GM18498 (cell line): Measurements from ENCODE around the gene SH3BP1.
"Not testable (repeated sequence)": the region's sequence is repeated elsewhere in the genome, so short reads cannot be mapped to it uniquely, and the experiment has no call there.

Experiments used
- ATAC-seq: cut with Tn5 transposase; IDR thresholded peaks from one replicate; pipeline ENCODE4 v1.9.1; 2021; ENCODE audit warnings: mild to moderate bottlenecking, moderate library complexity; ENCODE audit not compliant: unreplicated experiment

The SH3BP1 gene

DNA sequence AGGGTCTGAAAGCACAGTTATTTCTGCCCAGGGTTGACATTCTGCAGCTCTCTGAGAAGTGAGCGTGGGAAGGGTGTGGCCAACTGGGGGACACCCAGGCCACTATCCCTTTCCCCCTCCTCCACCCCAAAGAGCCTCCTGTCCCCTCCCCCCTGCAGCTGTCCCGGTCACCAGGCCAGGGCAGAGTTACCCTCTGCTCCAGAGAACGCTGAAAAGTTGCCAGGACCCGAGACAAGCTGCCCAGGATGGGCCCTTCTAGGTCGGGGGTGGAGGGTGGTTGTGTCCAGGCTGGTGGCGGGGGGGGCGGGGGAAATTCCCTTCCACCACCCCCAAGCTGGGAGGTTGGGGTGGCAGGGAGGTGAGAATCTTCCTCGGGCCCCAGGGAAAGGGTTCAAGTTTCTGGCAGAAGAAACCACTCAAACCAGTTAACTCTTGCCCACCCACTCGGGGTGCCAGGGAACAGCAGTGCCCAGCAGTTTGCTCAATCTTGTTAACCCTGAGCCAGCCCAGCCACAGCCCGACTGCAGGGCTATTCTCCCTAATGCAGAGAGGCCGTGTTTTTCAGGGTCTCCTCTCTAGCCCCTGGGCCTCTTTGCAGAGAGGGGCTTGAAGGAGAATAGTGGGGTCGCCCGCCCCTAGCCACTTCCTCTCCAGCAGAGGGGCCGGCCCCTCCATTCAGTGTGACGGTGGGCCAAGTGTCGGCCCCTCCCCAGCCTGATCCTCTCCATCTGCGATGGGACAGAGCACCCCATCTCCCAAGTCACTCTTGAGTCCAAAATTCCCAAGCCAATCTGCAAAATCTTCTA lies 36.7 kb downstream of the SH3BP1 start:
- peak; percentile 1 for ATAC-seq

DNA sequence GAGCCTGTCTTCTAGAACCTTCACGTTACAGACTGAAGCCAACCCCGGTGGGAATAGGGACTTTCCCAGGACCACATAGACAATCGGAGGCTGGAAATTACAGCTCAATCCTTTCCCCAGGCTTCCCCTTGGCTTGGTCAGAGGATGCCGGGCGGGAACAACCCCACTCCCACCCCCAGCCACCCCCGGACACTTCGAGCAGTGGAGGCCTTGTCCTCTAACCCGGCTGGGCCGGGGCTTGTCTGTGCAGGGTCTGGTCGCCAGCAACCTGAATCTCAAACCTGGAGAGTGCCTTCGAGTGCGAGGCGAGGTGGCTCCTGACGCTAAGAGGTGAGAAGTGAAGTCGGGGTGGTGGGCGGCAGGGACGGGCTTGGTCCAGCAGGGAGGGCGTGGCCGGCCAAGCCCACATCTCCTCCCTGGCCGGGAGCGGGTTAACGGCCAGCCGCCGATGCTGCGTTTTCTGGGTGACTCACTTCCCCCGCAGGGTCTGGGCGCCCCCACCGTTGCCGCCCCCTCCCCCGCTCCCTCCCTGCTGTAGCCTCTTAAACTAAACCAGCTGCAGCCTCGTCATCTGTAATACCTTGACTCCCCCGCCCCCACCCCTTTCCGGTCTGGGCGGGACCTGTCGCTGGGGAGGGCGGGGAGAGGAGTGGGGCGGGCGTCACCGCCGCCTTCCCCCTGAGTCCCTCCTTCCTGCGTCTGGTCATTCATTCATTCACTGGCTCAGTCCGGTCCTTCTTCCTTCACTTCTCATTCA lies 37.4 kb downstream of the SH3BP1 start:
- ATAC-seq, result peak; percentile 53

DNA sequence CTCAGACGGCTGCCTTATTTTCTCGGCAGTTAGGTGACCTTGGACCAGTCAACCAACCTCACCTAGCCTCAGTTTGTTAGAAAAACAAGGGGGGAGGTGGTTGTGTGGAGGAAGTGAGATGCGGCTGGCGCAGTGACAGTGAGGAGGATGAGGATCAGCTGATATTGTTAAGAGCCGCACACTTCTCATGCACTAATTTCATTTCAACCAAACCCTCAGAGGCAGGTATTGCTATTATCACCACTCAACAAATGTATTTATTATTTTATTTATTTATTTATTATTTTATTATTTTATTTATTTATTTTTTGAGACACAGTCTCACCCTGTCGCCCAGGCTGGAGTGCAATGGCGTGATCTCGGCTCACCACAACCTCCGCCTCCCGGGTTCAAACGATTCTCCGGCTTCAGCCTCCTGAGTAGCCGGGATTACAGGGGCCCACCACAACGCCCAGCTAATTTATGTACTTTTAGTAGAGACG lies 38.1 kb downstream of the SH3BP1 start:
- ATAC-seq, result no peak

DNA sequence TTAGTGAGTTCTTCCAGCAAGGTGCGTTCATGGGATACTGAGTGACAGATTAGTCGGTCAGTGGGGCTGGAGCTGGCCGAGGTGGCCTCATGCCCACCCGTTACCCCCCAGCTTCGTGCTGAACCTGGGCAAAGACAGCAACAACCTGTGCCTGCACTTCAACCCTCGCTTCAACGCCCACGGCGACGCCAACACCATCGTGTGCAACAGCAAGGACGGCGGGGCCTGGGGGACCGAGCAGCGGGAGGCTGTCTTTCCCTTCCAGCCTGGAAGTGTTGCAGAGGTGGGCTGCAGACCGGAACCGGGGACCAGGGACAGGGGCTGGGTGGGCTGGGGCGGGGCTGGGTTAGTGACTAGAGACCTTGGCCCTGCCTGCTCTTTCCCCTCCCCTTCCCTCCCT lies 38.9 kb downstream of the SH3BP1 start:
- ATAC-seq, result no peak

DNA sequence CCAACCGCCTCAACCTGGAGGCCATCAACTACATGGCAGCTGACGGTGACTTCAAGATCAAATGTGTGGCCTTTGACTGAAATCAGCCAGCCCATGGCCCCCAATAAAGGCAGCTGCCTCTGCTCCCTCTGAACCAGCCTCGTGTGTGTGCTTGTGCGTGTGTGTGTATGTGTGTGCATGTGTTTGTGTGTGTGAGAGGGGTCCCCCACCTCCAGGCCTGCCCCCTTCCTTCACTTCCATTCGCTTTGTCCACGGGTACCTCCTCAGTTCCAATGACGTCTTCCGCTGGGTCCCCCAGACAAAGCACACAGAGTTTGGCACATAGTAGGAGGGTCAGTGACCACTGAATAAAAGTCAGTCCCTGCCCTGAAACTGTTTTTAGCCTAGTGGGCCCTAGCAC lies 40.2 kb downstream of the SH3BP1 start:
- no peak for ATAC-seq

DNA sequence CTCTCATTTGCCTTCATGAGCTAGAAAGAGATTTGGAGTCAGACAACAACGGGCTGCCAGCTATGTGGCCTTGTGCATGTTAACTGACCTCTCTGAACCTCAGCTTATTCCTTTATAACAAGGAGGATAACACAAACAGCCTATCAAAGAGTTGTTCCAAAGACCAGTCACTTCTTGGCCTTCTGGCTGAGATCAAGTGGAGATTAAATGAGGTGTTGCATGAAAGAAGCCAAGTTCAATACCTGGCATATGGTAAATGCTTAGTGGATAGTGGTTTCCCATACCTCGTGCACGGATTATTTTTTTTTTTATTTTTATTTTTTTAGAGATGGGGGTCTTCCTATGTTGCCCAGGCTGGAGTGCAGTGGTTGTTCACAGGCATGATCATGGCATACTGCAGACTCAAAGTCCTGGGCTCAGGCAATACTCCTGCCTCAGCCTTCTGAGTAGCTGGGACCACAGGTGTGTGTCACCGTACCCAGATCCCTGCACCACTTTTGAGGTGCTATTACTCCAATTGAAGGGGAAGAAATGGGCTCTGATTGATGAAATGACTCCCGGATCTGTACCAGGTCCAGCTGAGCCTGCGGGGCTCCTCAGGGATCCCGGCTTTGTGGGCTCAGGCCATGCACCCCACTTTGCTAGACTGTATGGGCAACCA lies 40.9 kb downstream of the SH3BP1 start:
- ATAC-seq, result no peak

DNA sequence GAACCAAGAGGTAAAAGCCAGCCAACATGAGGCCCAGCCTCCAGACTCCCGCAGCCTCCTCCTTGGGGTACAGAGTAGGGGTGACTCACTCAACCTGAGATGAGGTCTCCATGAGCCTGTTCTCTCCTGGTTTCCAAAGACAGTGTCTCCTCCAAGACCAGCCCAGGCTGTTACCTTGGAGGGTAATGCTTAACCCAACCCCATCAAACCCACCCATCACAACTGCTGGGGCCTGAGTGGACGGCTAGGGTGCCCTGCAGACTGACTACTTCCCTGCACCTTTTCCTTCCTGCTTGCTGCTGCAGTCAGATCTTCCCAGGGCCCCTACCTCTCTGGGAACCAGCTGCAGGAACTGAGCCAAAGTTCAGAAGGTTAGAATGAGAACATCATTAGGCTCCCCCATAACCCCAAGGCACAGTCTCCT lies 41.5 kb downstream of the SH3BP1 start:
- ATAC-seq, result no peak

DNA sequence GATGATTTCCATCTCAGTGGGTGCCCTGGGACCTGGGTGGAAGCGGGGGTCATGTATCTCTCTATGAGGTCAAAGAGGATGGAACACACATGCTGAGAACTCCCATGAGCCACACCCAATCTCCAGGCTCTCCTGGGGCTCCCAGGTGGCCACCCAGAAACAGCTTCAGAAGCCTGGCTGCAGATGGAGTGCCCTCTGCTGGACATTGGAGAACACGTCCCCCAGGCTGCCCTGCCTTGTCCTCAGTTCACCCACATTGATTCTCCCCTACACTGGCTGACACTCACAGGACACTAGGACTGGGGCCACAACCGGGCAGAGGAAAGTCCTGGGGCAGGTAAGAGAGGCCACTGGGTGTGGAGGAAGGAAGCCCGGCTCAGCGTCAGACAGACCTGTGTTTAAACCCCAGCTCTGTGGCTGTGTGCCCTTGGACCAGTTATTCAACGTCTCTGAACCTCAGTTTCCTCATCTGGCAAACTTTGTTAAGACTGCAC lies 42.1 kb downstream of the SH3BP1 start:
- no peak for ATAC-seq

DNA sequence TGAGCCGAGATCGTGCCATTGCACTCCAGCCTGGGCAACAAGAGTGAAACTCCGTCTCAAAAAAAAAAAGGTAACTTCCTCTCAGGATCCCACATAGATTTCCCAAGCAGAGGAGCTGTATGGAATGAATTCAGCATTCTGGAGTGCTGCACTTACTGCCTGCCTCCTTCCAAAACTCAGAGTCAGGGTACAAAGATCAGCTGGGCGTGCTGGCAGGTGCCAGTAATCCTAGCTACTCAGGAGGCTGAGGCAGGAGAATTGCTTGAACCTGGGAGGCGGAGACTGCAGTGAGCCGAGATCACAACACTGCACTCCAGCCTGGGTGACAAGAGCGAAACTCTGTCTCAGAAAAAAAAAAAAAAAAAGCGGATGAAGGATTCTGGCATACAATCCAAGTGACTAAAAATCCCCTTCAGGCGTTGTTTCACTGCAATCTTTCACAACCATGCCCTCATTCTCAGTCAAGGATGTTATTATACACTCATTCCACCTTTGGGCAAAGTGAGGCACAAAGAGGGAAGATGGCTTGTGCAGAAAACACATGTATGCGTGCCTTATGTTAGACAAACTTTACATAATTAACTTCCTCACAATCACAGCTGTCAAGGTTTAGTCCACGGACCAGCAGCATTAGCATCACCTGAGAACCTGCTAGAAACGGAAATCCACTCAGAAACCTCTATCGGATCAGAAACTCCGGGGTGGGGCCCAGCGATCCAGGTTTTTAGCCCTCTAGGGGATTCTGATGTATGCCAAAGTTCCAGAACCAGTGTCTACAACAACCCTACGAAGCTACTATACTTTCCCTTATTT lies 45.5 kb downstream of the SH3BP1 start:
- ATAC-seq, result no peak

DNA sequence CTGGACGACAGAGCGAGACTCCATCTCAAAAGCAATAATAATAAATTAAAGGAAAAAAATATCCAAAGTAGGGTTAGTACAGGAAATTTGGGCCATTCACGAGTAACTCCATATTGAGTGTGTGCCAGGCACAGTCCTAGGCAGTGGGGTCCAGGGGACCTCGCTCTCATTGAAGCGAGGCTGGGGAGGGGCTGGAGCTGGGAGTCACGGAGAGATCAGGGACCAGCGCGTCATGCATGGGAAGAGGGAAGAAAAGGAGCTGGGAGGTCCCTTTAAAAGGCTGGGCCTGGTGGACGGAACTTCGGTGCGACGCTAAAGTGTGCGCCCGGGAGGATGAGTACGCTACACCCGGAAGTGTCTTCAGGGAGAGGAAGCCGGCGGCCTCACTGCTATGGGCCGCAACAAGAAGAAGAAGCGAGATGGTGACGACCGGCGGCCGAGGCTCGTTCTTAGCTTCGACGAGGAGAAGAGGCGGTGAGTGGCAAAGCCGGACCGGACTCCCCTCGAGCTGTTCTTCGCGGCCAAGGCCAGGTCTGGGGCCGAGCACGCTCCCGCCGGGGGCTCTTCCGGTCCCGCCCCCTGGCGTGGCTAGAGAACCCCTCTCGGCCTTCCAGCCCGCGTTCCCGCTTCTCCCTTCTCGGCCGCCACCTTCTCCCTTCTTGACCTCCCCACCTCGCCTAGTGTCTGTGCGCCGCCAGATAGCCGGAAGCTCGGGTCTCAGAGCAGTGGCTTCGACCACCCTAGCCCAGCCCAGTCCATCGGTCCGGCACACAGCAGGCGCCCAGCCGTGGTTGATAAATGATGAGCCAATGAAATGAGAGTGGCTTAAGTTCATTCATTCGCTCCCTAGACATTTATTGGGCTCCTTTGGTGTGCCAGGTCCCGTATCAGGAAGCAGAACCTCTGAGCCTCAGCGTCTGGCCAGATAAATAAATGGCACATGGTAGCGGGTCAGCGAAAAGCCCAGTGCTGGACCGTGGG lies 46.8 kb downstream of the SH3BP1 start, which contains the start of gene NOL12:
NOL12 (plus strand) TSS at position 342 of the 981 bp plus-strand sequence; CDS start at position 392, 50 bp downstream.
- peak; percentile 77 for ATAC-seq

DNA sequence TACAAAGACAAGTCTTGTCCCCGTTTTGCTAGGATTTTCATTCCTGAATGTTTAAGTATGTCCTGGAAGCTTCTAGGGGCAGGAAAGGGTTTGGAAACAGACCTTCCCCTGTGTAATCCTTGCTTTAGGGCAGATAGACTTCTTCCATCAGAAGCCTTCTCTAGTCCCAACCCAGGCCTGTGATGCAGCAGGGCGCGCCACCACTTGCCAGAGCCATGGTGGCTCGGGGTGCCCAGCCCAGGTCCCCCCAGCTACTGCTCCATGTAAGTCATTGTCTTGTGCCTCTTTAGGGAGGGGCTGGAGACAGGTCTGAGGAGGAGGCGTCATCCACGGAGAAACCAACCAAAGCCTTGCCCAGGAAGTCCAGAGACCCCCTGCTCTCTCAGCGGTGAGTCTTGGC lies 50.9 kb downstream of the SH3BP1 start:
- ATAC-seq, result no peak

DNA sequence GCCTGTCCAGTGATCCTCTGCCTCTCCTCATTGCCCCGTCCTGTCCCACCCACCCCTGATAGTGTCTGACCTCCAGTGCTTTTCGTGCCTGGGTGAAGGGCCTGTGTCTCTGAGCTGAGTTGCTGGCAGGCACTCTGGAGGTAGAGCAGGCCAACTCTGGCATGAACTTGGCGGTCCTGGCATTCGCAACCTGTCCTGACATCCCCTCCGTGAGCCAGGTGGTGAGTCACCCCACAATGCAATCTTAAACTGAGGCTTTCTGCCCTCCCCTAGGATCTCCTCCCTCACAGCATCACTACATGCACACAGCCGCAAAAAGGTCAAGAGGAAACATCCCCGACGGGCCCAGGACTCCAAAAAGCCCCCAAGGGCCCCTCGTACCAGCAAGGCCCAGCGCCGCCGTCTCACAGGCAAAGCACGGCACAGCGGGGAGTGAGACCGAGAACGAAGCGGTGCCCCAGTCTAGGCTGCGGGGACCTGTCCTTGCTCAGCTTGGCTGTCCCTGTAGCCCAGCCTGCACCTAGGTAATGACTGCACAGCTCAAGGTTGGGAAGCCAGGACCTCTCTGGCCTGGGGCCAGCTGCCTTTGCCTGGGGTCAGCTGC lies 51.5 kb downstream of the SH3BP1 start:
- no peak for ATAC-seq

DNA sequence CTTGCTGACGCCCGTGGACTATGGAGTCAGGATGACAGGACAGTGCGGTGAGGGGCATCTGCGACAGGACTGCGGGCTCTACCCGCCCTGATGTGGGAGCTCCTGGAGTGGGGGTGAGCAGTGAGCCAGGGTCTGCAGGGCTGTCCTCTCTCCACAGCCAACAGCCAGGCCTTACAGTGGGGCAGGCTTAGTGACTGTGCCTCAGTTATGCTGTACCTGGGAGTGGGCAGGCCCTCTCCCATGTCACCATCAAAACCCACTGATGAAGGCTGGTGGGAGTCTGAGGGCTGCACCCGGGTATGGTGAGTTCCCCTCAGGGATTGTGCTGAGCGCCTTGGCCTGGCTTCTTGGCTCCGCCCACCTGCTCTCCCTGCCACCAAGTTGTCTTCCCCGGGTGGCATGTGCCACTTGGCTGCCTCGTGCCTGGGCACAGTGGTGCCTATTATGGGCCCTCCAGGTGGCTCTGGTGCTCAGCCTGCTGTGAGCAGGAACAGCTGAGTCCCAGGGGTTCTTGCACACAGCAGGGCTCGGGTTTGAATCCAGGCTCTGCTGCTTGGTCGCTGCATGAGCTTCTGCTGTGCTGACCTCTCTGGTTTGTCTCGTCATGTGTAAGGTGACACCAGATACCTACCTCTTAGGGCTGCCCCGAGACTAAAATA lies 53.3 kb downstream of the SH3BP1 start:
- ATAC-seq, result no peak

DNA sequence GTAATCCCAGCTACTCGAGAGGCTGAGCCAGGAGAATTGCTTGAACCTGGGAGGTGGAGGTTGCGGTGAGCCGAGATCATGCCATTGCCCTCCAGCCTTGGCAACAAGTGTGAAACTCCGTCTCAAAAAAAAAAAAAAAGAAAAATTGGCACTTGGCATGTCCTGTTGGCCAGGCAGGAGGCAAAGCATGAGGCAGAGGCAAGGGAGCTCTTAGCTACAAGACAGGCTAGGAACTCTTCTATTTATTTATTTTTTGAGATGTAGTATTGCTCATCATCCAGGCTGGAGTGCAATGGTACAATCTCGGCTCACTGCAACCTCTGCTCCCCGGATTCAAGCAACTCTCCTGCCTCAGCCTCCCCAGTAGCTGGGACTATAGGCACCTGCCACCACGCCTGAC lies 54.7 kb downstream of the SH3BP1 start:
- ATAC-seq, result not testable (repeated sequence)

DNA sequence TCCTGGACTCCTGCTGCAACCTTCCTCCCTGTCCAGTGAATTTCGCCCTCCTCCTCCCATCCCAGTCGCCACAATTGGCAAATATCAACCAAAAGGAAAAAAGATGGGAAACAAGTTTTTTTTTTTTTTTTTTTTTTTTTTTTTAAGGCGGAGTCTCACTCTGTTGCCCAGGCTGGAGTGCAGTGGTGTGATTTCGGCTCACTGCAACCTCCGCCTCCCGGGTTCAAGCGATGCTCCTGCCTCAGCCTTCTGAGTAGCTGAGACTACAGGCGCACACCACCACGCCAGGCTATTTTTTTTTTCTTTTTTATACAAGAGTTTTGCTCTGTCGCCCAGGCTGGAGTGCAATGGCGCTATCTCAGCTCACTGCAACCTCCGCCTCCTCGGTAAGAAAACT lies 56.8 kb downstream of the SH3BP1 start:
- ATAC-seq, result not testable (repeated sequence)

DNA sequence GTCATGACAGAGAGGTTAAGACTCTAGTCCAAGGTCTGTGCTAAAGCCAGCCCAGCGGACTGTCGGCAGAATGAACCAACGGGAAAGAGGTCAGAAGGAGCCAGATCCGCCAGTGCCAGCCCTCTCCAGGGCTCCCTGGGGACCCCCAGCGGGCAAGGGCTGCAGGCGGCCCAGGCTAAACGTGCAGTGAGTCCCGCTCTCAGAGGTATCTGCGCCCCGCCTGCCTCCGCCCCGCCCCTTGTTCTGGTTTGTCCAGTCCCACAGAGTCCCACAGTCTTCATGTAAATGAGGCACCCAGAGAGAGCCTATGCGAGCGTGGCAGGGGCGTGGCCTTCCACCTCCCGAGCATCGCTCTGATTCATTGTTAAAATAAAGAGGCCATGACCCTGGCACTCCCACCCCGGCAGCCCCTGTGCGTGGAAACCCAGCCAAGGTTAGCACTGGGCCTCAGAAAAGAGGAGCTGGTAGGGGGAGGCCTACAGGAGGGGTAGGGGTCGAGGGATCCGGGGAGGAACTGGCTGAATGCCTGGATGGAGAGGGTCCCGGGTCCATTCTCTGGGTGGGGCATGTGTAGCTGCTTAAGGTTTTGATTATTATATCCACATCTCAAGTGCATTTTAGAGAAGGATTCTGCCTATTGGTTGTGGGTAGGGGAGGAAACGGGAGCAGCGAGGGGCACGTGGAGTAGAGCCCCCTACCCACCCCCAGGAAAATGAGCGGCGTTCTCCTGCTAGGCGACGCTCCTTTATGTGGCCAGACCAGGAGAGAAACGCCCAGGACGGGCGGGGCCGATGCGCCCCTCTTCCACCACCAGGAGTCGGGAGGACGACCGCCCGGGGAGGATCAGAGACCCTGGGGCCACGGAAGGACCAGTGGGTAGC lies 57.4 kb downstream of the SH3BP1 start, which contains the start of gene TRIOBP:
TRIOBP (plus strand) TSS at position 392 of the 881 bp plus-strand sequence. CDS start 4,318 bp downstream, outside the sequence.
- ATAC-seq, result peak; percentile 82

DNA sequence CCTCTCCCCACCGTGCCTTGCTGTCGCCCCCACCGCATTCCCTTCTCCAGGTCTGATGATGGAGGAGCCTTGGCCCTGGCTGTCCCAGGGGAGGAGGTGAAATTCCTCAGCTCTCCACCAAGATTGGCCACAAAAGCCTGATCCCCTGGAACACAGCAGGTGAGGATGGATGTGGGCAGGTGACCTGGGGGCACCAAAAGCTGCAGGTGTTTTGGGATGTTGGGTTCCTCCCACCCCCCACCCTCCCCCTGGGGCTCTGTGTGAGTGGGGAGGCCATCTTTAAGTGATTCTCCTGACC lies 58.0 kb downstream of the SH3BP1 start:
- no peak for ATAC-seq
